ENCODE results near the gene ZNF217.

DNA sequence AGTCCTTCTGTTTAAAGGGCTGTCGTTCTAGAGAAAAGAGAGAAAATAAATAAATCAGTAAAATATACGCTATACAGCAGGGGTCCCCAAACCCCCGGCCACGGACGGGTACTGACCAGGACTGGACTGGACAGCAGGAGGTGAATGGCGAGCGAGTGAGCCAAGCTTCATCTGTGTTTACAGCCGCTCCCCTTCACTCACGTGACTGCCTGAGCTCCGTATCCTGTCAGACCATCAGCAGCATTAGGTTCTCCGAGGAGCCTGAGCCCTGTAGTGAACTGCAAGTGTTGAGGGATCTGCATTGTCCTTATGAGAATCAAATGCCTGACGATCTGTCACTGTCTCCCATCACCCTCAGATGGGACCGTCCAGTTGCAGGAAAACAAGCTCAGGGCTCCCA, 76.5 kb downstream of the ZNF217 start:
- TF ChIP-seq, protein P1, sequence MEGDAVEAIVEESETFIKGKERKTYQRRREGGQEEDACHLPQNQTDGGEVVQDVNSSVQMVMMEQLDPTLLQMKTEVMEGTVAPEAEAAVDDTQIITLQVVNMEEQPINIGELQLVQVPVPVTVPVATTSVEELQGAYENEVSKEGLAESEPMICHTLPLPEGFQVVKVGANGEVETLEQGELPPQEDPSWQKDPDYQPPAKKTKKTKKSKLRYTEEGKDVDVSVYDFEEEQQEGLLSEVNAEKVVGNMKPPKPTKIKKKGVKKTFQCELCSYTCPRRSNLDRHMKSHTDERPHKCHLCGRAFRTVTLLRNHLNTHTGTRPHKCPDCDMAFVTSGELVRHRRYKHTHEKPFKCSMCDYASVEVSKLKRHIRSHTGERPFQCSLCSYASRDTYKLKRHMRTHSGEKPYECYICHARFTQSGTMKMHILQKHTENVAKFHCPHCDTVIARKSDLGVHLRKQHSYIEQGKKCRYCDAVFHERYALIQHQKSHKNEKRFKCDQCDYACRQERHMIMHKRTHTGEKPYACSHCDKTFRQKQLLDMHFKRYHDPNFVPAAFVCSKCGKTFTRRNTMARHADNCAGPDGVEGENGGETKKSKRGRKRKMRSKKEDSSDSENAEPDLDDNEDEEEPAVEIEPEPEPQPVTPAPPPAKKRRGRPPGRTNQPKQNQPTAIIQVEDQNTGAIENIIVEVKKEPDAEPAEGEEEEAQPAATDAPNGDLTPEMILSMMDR (IDR thresholded peaks at IDR 0.05; ENCODE audit: low read depth, low read length, poor library complexity, severe bottlenecking) = no peak
- TF ChIP-seq EZH2phosphoT487 (IDR thresholded peaks at IDR 0.05; ENCODE audit: borderline replicate concordance, low read length) = no peak
